PC-3 (cell line): ENCODE data around the gene ASTN2. TPM values are rescaled to one million over a fixed set of nuclear protein-coding genes. Genes with fewer than 3 reads are reported as not detected.

Experiments
- ATAC-seq: fragments of 200-7000 bp; cut with Tn5 transposase; 2 replicates; pipeline ENCODE4 v1.9.1; 2020; ENCODE audit warnings: mild to moderate bottlenecking, moderate library complexity
- BruUV-seq: library from RNA; stranded (reverse); fragments of 400-500 nt; replicated peaks from 2 replicates; lab custom pipeline; 2021; lab: Mats Ljungman, UMichigan
- CTCF ChIA-PET: fragments of 300-600 bp; sonication (Branson Sonifier 250); formaldehyde crosslinking; loops from one replicate; lab custom pipeline; 2022; ENCODE audit warnings: antibody characterized with exemption; lab: Charles Lee
- POLR2A ChIA-PET: fragments of 300-600 bp; sonication (Branson Sonifier 250); formaldehyde crosslinking; loops from one replicate; lab custom pipeline; 2022; ENCODE audit warnings: antibody characterized with exemption; ENCODE audit not compliant: unreplicated experiment; lab: Charles Lee
- DNase-seq: peaks from one replicate; pipeline ENCODE4 v3.0.0-alpha.2; 2015
- H2AFZ ChIP-seq: fragments of 300-600 bp; sonication (generic); 2 replicates; pipeline ENCODE4 v1.6.0; 2016; ENCODE audit warnings: antibody characterized with exemption, low read length
- H3F3A ChIP-seq: fragments of 300-600 bp; sonication (generic); one replicate; pipeline ENCODE4 v1.6.0; 2017; ENCODE audit warnings: antibody characterized with exemption, low read length, control low read depth, mild to moderate bottlenecking; ENCODE audit not compliant: unreplicated experiment
- H3K27ac ChIP-seq: fragments of 300-600 bp; sonication (generic); 2 replicates; pipeline ENCODE4 v1.5.1; 2016; ENCODE audit warnings: mild to moderate bottlenecking, low read length
- H3K27me3 ChIP-seq: fragments of 300-600 bp; sonication (generic); 2 replicates; pipeline ENCODE4 v1.6.1; 2016; ENCODE audit warnings: low read length, mixed read lengths
- H3K36me3 ChIP-seq: fragments of 300-600 bp; sonication (generic); 2 replicates; pipeline ENCODE4 v1.6.1; 2016; ENCODE audit warnings: low read depth, mixed run types, low read length, mixed read lengths
- H3K4me1 ChIP-seq: fragments of 300-600 bp; sonication (generic); 2 replicates; pipeline ENCODE4 v1.5.1; 2016; ENCODE audit warnings: low read length; ENCODE audit not compliant: insufficient read depth
- H3K4me2 ChIP-seq: fragments of 300-600 bp; sonication (generic); 2 replicates; pipeline ENCODE4 v1.6.0; 2016; ENCODE audit warnings: low read length
- H3K4me3 ChIP-seq: fragments of 300-600 bp; sonication (generic); 2 replicates; pipeline ENCODE4 v1.5.1; 2016; ENCODE audit warnings: mild to moderate bottlenecking, low read length, mixed read lengths
- H3K79me2 ChIP-seq: fragments of 300-600 bp; sonication (generic); 2 replicates; pipeline ENCODE4 v1.6.1; 2017; ENCODE audit warnings: low read length, mixed read lengths
- H3K9ac ChIP-seq: fragments of 300-600 bp; sonication (generic); 2 replicates; pipeline ENCODE4 v1.6.0; 2016; ENCODE audit warnings: mild to moderate bottlenecking, low read length
- H3K9me2 ChIP-seq: fragments of 300-600 bp; sonication (generic); replicated peaks from 2 replicates; pipeline ENCODE4 v1.6.1; 2016; ENCODE audit warnings: mixed run types, low read length, mixed read lengths
- H3K9me3 ChIP-seq: fragments of 300-600 bp; sonication (generic); 2 replicates; pipeline ENCODE4 v1.6.1; 2016; ENCODE audit warnings: low read length, mixed read lengths
- H4K20me1 ChIP-seq: fragments of 300-600 bp; sonication (generic); 2 replicates; pipeline ENCODE4 v1.6.1; 2016; ENCODE audit warnings: low read length, mixed read lengths
- EZH2 ChIP-seq: fragments of 300-600 bp; sonication (generic); IDR thresholded peaks from one replicate; pipeline ENCODE4 v1.6.1; 2017; ENCODE audit warnings: antibody characterized with exemption, mild to moderate bottlenecking, low read length; ENCODE audit not compliant: unreplicated experiment
- EZH2phosphoT487 ChIP-seq: fragments of 300-600 bp; sonication (generic); IDR thresholded peaks from 2 replicates; pipeline ENCODE4 v1.6.1; 2018; ENCODE audit warnings: mild to moderate bottlenecking, antibody characterized with exemption, low read length, borderline replicate concordance
- intact Hi-C: fragments of 100-400 bp; cut with micrococcal nuclease; formaldehyde crosslinking; loops from 2 replicates; pipeline ENCODE4 v1.9.0; 2023
- total RNA-seq: library from RNA; depleted of rRNA; stranded (reverse); fragments of >200 nt; gene quantifications from 2 replicates; pipeline ENCODE4 v1.2.3, GENCODE V29; 2014
- TF ChIP-seq, protein P1 (sequence below): fragments of 300-600 bp; sonication (generic); conservative IDR thresholded peaks from 2 replicates; pipeline ENCODE4 v1.5.1; 2017; ENCODE audit warnings: antibody characterized with exemption, low read depth, mild to moderate bottlenecking, low read length

The ASTN2 gene
- total RNA-seq, 1 experiment from 2014 or later = 3.5 TPM

DNA sequence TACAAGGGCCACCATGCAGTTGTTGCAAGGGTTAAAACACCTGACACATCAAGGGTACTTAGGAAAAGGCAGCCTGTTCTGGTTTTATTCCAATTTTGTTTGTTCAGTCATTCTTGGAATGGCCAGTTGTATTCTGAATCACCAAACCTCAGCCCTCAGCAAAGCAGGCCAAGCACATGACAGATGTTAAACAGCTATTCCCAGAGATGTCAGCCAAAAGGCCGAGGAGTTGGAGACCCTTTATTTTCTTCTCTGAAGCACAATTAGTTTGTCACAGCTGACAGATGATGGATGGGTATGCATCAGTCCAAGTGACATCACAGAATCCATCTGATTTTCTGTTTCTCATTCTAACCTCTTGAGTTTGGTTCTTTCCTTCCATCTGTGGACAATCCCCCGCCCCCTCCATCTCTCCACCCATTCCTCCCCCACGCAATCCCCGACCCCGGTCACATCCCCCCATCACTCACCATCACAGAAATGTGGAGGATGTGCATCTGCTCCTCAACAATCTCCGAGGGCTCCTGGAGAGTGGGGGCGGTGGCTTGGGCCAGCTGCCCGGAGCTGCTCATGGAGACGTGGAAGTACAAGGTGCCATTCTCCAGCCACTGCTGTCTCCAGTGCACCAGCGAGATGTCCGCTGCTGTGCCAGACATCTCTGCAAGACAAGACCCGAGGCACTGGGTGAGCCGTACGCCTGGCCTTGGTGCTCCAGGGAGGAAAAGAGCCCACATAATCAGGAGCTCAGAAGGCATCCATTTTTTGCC lies 123.8 kb downstream of the ASTN2 start:
- no peaks in the 10 kb centered on the region for H4K20me1 ChIP-seq
- H3K9me2 ChIP-seq = no peaks in the 10 kb centered on the region
- H3K79me2 ChIP-seq = no peaks in the 10 kb centered on the region
- TF ChIP-seq EZH2phosphoT487 (no peak), EZH2 (no peak)
- TF ChIP-seq, protein P1, sequence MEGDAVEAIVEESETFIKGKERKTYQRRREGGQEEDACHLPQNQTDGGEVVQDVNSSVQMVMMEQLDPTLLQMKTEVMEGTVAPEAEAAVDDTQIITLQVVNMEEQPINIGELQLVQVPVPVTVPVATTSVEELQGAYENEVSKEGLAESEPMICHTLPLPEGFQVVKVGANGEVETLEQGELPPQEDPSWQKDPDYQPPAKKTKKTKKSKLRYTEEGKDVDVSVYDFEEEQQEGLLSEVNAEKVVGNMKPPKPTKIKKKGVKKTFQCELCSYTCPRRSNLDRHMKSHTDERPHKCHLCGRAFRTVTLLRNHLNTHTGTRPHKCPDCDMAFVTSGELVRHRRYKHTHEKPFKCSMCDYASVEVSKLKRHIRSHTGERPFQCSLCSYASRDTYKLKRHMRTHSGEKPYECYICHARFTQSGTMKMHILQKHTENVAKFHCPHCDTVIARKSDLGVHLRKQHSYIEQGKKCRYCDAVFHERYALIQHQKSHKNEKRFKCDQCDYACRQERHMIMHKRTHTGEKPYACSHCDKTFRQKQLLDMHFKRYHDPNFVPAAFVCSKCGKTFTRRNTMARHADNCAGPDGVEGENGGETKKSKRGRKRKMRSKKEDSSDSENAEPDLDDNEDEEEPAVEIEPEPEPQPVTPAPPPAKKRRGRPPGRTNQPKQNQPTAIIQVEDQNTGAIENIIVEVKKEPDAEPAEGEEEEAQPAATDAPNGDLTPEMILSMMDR = no peak
- H3K4me1 ChIP-seq = no peaks in the 10 kb centered on the region
- intact Hi-C loops = no loop called here
- no peak for DNase-seq
- no peak overlapping the region for H3K4me2 ChIP-seq
- no TSS peak for BruUV-seq
- H2AFZ ChIP-seq = no peak overlapping the region
- H3K9me3 ChIP-seq = no peaks in the 10 kb centered on the region
- CTCF ChIA-PET = no interaction called here
- POLR2A ChIA-PET = no interaction called here
- no peaks in the 10 kb centered on the region for H3K36me3 ChIP-seq
- H3K27me3 ChIP-seq = no peaks in the 10 kb centered on the region
- no peak overlapping the region for H3K4me3 ChIP-seq
- H3K27ac ChIP-seq = no peak overlapping the region
- H3F3A ChIP-seq = no peaks in the 10 kb centered on the region
- ATAC-seq = no peak
- H3K9ac ChIP-seq = no peak overlapping the region

DNA sequence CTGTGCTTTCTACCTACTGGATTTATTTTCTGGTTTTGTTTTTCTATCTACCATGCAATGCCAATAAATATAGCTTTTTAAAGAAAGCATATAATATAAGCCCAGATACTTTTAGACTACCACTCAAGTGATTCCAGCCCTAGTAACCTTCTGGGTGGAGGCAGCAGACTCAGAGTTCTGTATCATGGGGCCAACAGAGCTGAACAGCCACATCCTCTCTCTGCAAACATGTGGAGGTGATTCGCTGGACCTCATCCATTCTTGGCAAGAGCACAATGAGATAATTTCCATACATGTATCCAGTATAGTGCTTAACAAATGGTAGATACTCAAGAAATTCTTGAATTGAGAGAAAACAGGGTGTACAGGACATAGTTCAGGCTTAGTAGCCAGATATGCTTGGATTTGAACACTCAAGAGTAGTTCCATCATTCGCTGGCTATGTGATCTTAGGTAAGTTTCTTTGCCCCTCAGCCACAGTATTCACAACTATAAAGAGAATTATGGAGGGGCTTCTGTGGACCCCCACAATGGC lies 124.5 kb downstream of the ASTN2 start:
- Histone ChIP-seq H3K9me3 (no peaks in the 10 kb centered on the region), H3K27me3 (no peaks in the 10 kb centered on the region), H3K4me2 (no peak overlapping the region), H3K4me3 (no peak overlapping the region), H3K79me2 (no peaks in the 10 kb centered on the region), H3K9me2 (no peaks in the 10 kb centered on the region), H2AFZ (no peak overlapping the region), H4K20me1 (no peaks in the 10 kb centered on the region), H3K27ac (no peak overlapping the region), H3K9ac (no peak overlapping the region), H3K4me1 (no peaks in the 10 kb centered on the region), H3F3A (no peaks in the 10 kb centered on the region), H3K36me3 (no peaks in the 10 kb centered on the region)
- CTCF ChIA-PET = no interaction called here
- no TSS peak for BruUV-seq
- intact Hi-C loops = no loop called here
- DNase-seq (no peak), ATAC-seq (no peak)
- TF ChIP-seq, protein P1 = no peak
- no peak for TF ChIP-seq EZH2phosphoT487
- TF ChIP-seq EZH2 = no peak
- POLR2A ChIA-PET = no interaction called here

DNA sequence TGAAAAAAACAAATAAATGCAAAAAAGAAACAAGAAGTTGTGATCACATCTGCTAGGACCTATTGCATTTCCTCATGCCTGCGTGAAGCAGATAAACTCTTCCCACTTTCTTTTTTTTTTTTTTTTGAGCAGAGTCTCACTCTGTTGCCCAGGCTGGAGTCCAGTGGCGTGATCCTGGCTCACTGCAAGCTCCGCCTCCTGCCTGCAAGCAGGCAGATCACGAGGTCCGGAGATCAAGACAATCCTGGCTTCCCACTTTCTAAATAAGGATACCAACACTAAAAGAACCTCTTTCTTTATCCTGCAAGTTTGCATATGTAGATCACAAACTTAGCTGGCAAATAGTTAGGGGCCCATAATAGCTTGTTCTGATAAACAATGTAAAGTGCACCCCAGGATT lies 128.6 kb downstream of the ASTN2 start:
- DNase-seq = no peak
- Histone ChIP-seq H3K27me3 (no peaks in the 10 kb centered on the region), H3K79me2 (no peaks in the 10 kb centered on the region), H3K4me3 (no peak overlapping the region), H3K9me2 (no peaks in the 10 kb centered on the region), H3K9me3 (no peaks in the 10 kb centered on the region), H3K36me3 (no peaks in the 10 kb centered on the region), H3K4me1 (no peaks in the 10 kb centered on the region), H2AFZ (no peak overlapping the region), H3F3A (no peaks in the 10 kb centered on the region), H4K20me1 (no peaks in the 10 kb centered on the region), H3K9ac (no peak overlapping the region), H3K4me2 (no peak overlapping the region), H3K27ac (no peak overlapping the region)
- ATAC-seq = no peak
- BruUV-seq = no TSS peak
- CTCF ChIA-PET = no interaction called here
- POLR2A ChIA-PET = no interaction called here
- intact Hi-C loops = no loop called here
- TF ChIP-seq EZH2phosphoT487 (no peak), EZH2 (no peak)
- TF ChIP-seq, protein P1 = no peak
